NB4 (cell line): ENCODE results near the gene TAF12.
"Not testable (repeated sequence)": the region's sequence is repeated elsewhere in the genome, so short reads cannot be mapped to it uniquely, and the experiment has no call there.

Experiments
- DNase-seq: peaks from one replicate; pipeline ENCODE4 v3.0.0; 2010; ENCODE audit warnings: low read depth
- H3K4me3 ChIP-seq: one replicate; pipeline ENCODE4 v1.5.1; 2011; ENCODE audit warnings: mild to moderate bottlenecking, low read depth, low read length, moderate library complexity
- MYC ChIP-seq: IDR thresholded peaks from 2 replicates; pipeline ENCODE4 v1.6.1; 2011; ENCODE audit warnings: low read depth, low read length
- POLR2A ChIP-seq: IDR thresholded peaks from 2 replicates; pipeline ENCODE4 v1.6.1; 2011; ENCODE audit warnings: mild to moderate bottlenecking; ENCODE audit not compliant: insufficient read length; ENCODE audit errors: extremely low read depth
- TF ChIP-seq, protein P1 (sequence below): IDR thresholded peaks from 2 replicates; pipeline ENCODE4 v1.6.1; 2011; ENCODE audit warnings: low read depth, low read length
- TF ChIP-seq, protein P2 (sequence below): IDR thresholded peaks from one replicate; pipeline ENCODE4 v1.5.1; 2012; ENCODE audit warnings: low read depth, low read length

Gene TAF12, protein sequence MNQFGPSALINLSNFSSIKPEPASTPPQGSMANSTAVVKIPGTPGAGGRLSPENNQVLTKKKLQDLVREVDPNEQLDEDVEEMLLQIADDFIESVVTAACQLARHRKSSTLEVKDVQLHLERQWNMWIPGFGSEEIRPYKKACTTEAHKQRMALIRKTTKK

DNA sequence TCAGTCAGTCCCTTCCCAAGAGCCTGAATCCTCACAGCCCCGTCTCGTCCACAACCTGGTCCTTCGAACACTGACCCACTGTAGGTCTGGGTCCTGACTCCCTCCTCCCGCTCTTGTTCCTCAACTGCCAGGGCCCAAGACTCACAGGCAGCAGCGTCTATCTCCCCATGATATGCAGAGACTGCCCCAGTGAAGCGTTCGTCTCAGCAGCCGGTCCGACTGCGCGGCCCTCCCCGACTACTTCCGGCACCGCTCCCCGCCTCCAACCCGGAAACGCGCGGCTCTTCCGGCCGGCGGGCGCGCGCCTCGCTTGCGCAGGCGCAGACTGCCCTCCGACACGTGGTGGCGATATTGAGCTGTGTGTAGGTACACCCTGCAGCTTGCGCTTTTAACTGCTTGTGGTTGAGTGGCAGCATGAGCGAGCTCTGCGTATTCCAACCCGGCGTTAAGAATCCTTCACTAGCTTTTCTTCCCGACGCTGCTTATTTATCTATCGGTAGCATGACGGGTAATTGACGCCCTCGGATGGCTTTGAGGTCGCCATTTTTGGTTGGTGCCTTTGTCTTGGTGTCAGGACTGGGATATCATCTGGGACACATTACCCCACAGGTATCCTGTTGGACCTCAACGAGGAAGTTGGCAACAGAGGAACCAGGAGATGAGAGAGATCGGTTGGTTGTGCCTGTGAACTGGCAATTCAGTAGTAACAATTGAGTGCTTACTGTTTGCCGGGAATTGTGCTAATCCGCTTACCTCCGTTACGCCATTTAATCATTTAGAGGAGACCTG lies at the start of gene TAF12:
TAF12 (minus strand) TSS at position 221 of the 789 bp plus-strand sequence. CDS start 20,986 bp downstream, outside the sequence.
- peak; percentile 97 for DNase-seq
- TF ChIP-seq, protein P1, sequence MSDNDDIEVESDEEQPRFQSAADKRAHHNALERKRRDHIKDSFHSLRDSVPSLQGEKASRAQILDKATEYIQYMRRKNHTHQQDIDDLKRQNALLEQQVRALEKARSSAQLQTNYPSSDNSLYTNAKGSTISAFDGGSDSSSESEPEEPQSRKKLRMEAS: peak; percentile 98
- TF ChIP-seq MYC: peak; percentile 98
- TF ChIP-seq POLR2A: peak; percentile 89
- TF ChIP-seq, protein P2, sequence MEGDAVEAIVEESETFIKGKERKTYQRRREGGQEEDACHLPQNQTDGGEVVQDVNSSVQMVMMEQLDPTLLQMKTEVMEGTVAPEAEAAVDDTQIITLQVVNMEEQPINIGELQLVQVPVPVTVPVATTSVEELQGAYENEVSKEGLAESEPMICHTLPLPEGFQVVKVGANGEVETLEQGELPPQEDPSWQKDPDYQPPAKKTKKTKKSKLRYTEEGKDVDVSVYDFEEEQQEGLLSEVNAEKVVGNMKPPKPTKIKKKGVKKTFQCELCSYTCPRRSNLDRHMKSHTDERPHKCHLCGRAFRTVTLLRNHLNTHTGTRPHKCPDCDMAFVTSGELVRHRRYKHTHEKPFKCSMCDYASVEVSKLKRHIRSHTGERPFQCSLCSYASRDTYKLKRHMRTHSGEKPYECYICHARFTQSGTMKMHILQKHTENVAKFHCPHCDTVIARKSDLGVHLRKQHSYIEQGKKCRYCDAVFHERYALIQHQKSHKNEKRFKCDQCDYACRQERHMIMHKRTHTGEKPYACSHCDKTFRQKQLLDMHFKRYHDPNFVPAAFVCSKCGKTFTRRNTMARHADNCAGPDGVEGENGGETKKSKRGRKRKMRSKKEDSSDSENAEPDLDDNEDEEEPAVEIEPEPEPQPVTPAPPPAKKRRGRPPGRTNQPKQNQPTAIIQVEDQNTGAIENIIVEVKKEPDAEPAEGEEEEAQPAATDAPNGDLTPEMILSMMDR: peak; percentile 15
- H3K4me3 ChIP-seq: peak within 1 kb of the TSS; percentile 98

DNA sequence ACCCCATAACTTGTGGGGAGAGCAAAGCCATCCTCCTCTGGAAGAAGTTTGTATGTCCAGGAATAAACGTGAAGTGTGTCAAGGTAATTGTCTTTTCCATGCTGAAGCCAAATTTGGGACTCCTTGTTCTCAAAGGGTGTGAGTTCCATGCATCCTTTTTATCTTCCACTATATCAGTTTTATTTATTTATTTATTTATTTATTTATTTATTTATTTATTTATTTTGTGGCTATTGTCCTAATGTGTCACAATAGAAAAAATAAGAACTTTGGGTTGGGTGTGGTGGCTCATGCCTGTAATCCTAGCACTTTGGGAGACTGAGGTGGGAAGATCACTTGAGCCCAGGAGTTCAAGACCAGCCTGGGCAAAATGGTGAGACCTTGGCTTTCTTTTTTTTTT lies 48.8 kb upstream of the TAF12 start:
- DNase-seq, H3K4me3 ChIP-seq: not testable (repeated sequence)

DNA sequence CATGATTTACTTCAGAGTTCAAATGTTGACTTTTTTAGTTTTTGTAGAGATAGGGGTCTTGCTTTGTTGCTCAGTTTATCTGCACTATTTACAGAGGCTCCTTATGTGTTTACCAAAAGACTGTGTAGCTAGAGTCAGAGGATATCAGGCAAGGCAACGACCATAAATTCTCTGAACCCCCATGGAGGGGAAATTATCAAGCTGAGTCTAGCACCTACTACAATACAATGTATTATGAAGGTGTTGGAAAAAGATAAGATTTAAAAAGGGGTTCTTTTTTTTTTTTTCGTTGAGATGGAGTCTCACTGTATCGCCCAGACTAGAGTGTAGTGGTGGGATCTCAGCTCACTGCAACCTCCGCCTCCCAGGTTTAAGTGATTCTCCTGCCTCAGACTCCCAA lies 42.1 kb upstream of the TAF12 start:
- no peak overlapping the region for H3K4me3 ChIP-seq
- TF ChIP-seq, protein P2: no peak
- no peak for TF ChIP-seq MYC
- TF ChIP-seq POLR2A: no peak
- TF ChIP-seq, protein P1: no peak
- no peak for DNase-seq

DNA sequence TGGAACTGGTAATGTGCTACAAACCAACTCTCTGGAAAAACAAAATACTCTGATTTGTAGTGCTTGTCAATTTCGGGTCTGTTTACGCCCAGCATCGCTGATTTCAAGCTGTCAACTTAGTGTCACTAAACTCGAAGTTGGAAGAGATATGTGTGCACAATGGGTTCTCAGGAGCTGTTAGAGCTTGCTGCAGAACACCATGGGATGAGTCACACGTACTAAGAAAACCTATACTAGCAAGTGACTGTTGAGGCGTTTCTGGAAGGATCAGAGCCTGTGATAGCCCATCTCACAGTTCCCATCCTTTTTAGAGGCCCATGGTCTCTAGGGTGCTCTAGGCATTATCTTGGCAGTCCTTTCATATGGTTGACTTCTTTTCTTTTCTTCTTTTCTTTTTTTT lies 40.0 kb upstream of the TAF12 start:
- TF ChIP-seq MYC (no peak), POLR2A (no peak)
- TF ChIP-seq, protein P1: no peak
- TF ChIP-seq, protein P2: no peak
- H3K4me3 ChIP-seq: no peak overlapping the region
- peak; percentile 11 for DNase-seq

DNA sequence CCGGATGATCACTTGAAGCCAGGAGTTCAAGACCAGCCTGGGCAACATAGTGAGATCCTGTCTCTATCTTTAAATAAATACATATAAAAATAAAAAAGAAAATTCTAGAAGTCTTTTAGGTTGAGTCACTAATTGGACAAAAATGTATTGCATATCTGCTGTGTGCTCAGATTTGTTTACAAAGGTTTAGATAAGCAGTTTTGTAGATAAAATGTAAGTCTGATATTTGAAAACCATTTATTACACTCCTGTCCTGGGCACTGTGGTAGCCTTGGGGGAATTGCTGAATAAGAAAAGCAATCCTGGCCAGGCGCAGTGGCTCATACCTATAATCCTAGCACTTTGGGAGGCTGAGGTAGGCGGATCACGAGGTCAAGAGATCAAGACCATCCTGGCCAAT lies 37.3 kb upstream of the TAF12 start:
- TF ChIP-seq POLR2A: no peak
- TF ChIP-seq, protein P1: no peak
- TF ChIP-seq, protein P2: no peak
- no peak for TF ChIP-seq MYC
- H3K4me3 ChIP-seq: no peak overlapping the region
- no peak for DNase-seq

DNA sequence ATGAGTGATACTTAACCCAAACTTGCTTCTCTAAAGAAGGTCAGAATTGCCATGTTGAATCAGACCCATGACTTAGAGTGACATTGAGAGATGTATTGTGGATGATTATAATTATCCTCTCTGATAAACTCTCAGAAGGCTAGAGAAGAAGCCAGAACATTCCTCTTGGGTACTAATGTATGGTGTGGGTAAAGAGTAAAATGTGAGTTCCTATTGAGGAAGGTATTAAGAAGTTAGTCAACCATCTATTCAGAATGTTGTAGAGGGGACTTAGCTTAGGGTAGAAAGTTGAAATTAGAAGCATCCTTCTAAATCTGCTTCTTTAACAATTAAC lies 33.0 kb upstream of the TAF12 start:
- DNase-seq: no peak
- H3K4me3 ChIP-seq: no peak overlapping the region
- TF ChIP-seq MYC (no peak), POLR2A (no peak)
- TF ChIP-seq, protein P1: no peak
- TF ChIP-seq, protein P2: no peak

DNA sequence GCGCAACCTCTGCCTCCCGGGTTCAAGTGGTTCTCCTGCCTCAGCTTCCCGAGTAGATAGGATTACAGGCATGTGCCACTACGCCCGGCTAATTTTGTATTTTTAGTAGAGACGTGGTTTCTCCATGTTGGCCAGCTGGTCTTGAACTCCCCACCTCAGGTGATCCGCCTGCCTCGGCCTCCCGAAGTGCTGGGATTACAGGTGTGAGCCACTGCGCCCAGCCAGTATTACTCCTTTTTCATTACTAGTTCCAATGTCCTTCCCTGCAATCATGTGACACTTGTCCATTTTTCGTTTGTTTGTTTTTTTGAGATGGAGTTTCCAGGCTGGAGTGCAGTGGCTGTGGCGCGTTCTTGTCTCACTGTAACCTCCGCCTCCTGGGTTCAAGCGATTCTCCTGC lies 30.1 kb upstream of the TAF12 start:
- not testable (repeated sequence) for H3K4me3 ChIP-seq, DNase-seq
